A549 (cell line): Measurements from ENCODE around the gene NUDT21. TPM values are rescaled to one million over a fixed set of nuclear protein-coding genes. Genes with fewer than 3 reads are reported as not detected.
"Not testable (repeated sequence)": the region's sequence is repeated elsewhere in the genome, so short reads cannot be mapped to it uniquely, and the experiment has no call there.

Experiments used
- ATAC-seq, 2 experiments: fragments of 200-7000 bp in 1 of 2; fragments of >200 bp in 1 of 2; cut with Nextera tagmentation in 1 of 2; cut with Tn5 transposase in 1 of 2; 3 replicates each; pipeline versions ENCODE4 v1.8.0 to v1.9.1; 2018 to 2020; ENCODE audit warnings: mild to moderate bottlenecking in 1 of 2, moderate library complexity in 1 of 2
- CTCF ChIA-PET: fragments of 300-600 bp; sonication (Branson Sonifier 250); formaldehyde crosslinking; extraction: SDS; loops from one replicate; lab custom pipeline; 2021; ENCODE audit warnings: antibody characterized with exemption, inconsistent platforms; lab: Yijun Ruan, JAX
- POLR2A ChIA-PET: fragments of 350-600 bp; formaldehyde crosslinking; extraction: SDS; loops from one replicate; lab custom pipeline; 2021; ENCODE audit warnings: antibody characterized with exemption, inconsistent platforms; lab: Yijun Ruan, JAX
- DNase-seq, 2 experiments: peaks; one replicate each; pipeline versions ENCODE4 v3.0.0 to v3.0.0-alpha.2; 2011 to 2016; ENCODE audit warnings: low read depth in 1 of 2, low spot score in 1 of 2
- FAIRE-seq: peaks from 2 replicates; lab custom pipeline; 2011; peaks lifted over from hg19 to GRCh38; lab: Jason Lieb, UNC
- H3K27ac ChIP-seq, 2 experiments: fragments of >200 bp; sonication (Bioruptor Twin); formaldehyde crosslinking; 3 replicates each; pipeline ENCODE4 v1.5.1; 2016 to 2017
- H3K4me1 ChIP-seq: fragments of >200 bp; sonication (Bioruptor Twin); formaldehyde crosslinking; 3 replicates; pipeline ENCODE4 v1.6.1; 2016
- H3K4me2 ChIP-seq: fragments of >200 bp; sonication (Bioruptor Twin); formaldehyde crosslinking; 3 replicates; pipeline ENCODE4 v1.6.1; 2016
- H3K4me3 ChIP-seq: fragments of >200 bp; sonication (Bioruptor Twin); formaldehyde crosslinking; 3 replicates; pipeline ENCODE4 v1.5.1; 2016
- H3K9me3 ChIP-seq: fragments of >200 bp; sonication (Bioruptor Twin); formaldehyde crosslinking; 3 replicates; pipeline ENCODE4 v1.6.1; 2016
- BHLHE40 ChIP-seq: IDR thresholded peaks from 2 replicates; pipeline ENCODE4 v1.6.1; 2012; ENCODE audit warnings: low read depth, low read length, inconsistent platforms
- CEBPB ChIP-seq, 2 experiments: fragments of >200 bp in 1 of 2; sonication (Bioruptor Twin) in 1 of 2; formaldehyde crosslinking in 1 of 2; IDR thresholded peaks; 2 replicates each; pipeline ENCODE4 v1.6.1; 2012 to 2016
- CHD2 ChIP-seq: fragments of 150-350 bp; IDR thresholded peaks from 2 replicates; pipeline ENCODE4 v1.6.1; 2014; ENCODE audit warnings: low read length; ENCODE audit not compliant: partially characterized antibody
- CHD4 ChIP-seq: fragments of 200-600 bp; sonication (generic); IDR thresholded peaks from 2 replicates; pipeline ENCODE4 v1.6.1; 2016; ENCODE audit warnings: antibody characterized with exemption, mild to moderate bottlenecking, borderline replicate concordance
- E2F6 ChIP-seq: IDR thresholded peaks from 2 replicates; pipeline ENCODE4 v1.6.1; 2012; ENCODE audit warnings: low read depth, borderline replicate concordance
- ESRRA ChIP-seq: fragments of 150-350 bp; IDR thresholded peaks from 2 replicates; pipeline ENCODE4 v1.6.1; 2014; ENCODE audit warnings: mild to moderate bottlenecking, low read length, borderline replicate concordance
- FOSL2 ChIP-seq, 2 experiments: fragments of 450-650 bp in 1 of 2; fragments of >200 bp in 1 of 2; sonication (Bioruptor Twin) in 1 of 2; formaldehyde crosslinking; IDR thresholded peaks; 2 replicates each; pipeline versions ENCODE4 v1.5.0 to v1.6.1; 2016 to 2020; ENCODE audit warnings: mild to moderate bottlenecking in 1 of 2, moderate library complexity in 1 of 2
- GATA3 ChIP-seq: IDR thresholded peaks from 2 replicates; pipeline ENCODE4 v1.6.1; 2012; ENCODE audit warnings: borderline replicate concordance
- HES2 ChIP-seq: fragments of >200 bp; sonication (Bioruptor Twin); formaldehyde crosslinking; IDR thresholded peaks from 2 replicates; pipeline ENCODE4 v1.6.1; 2016
- HOXB13 ChIP-seq: fragments of 250-450 bp; sonication (Bioruptor Pico); IDR thresholded peaks from 2 replicates; pipeline ENCODE4 v1.5.0; 2020; ENCODE audit warnings: low read depth, mild to moderate bottlenecking, moderate library complexity
- HOXB5 ChIP-seq: fragments of 250-450 bp; sonication (Bioruptor Pico); IDR thresholded peaks from 2 replicates; pipeline ENCODE4 v1.5.0; 2020; ENCODE audit warnings: mild to moderate bottlenecking, moderate library complexity
- JUN ChIP-seq, 2 experiments: fragments of >200 bp; sonication (Bioruptor Twin); formaldehyde crosslinking; IDR thresholded peaks; 2 replicates in 1 of 2; 3 replicates in 1 of 2; pipeline ENCODE4 v1.6.1; 2016 to 2017
- KDM1A ChIP-seq: fragments of 200-600 bp; sonication (generic); IDR thresholded peaks from 2 replicates; pipeline ENCODE4 v1.6.1; 2016; ENCODE audit warnings: low read depth, mild to moderate bottlenecking
- MAZ ChIP-seq: fragments of 150-350 bp; IDR thresholded peaks from 2 replicates; pipeline ENCODE4 v1.6.1; 2014; ENCODE audit warnings: antibody characterized with exemption, low read depth, low read length, borderline replicate concordance
- PBX3 ChIP-seq: IDR thresholded peaks from 2 replicates; pipeline ENCODE4 v1.6.1; 2012
- POLR2AphosphoS2 ChIP-seq: conservative IDR thresholded peaks from 2 replicates; pipeline ENCODE4 v1.6.1; 2012; ENCODE audit warnings: low read length, improper control_type of control experiment, inconsistent platforms
- RCOR1 ChIP-seq: fragments of 150-350 bp; IDR thresholded peaks from 2 replicates; pipeline ENCODE4 v1.6.1; 2014; ENCODE audit warnings: antibody characterized with exemption, low read length, low read depth
- RFX5 ChIP-seq: fragments of 450-650 bp; IDR thresholded peaks from 2 replicates; pipeline ENCODE4 v1.7.1; 2014; ENCODE audit warnings: antibody characterized with exemption, mild to moderate bottlenecking, moderate library complexity
- RNF2 ChIP-seq: fragments of 200-600 bp; sonication (generic); IDR thresholded peaks from 2 replicates; pipeline ENCODE4 v1.6.1; 2016; ENCODE audit warnings: low read depth, mild to moderate bottlenecking, antibody characterized with exemption, moderate library complexity, borderline replicate concordance
- SREBF2 ChIP-seq: fragments of 450-650 bp; IDR thresholded peaks from 2 replicates; pipeline ENCODE4 v1.6.1; 2014; ENCODE audit warnings: mild to moderate bottlenecking, moderate library complexity
- TP53 ChIP-seq: fragments of 250-450 bp; sonication (Bioruptor Pico); IDR thresholded peaks from 2 replicates; pipeline ENCODE4 v1.5.0; 2021; ENCODE audit warnings: mild to moderate bottlenecking, moderate library complexity
- WGBS: methylation state at CpG from one replicate; pipeline ENCODE4 v1.1.6; 2017; ENCODE audit errors: missing lambda C conversion rate; 5-methylcytosine and 5-hydroxymethylcytosine counted together
- polyA plus RNA-seq, 4 experiments: library from polyadenylated mRNA; depleted of rRNA in 3 of 4; stranded (reverse); fragments of >200 nt; fragmentation: RNase III in 1 of 4; extraction: RNeasy Plus Mini Kit Qiagen cat#74134 plus additional on column Dnase treatment in 1 of 4; gene quantifications; 2 replicates in 3 of 4; 3 replicates in 1 of 4; pipeline ENCODE4 v1.2.3, GENCODE V29; 2011 to 2017
- TF ChIP-seq, protein P1 (sequence below): fragments of 450-650 bp; IDR thresholded peaks from 2 replicates; pipeline ENCODE4 v1.6.1; 2014; ENCODE audit warnings: antibody characterized with exemption
- TF ChIP-seq, protein P2 (sequence below): fragments of 150-350 bp; IDR thresholded peaks from 2 replicates; pipeline ENCODE4 v1.6.1; 2014; ENCODE audit warnings: low read depth, mild to moderate bottlenecking, low read length

NUDT21 gene
- polyA plus RNA-seq, 2 of the 4 experiments (the other 2 are of a cell fraction) = 58.7 to 153 TPM

GRCh38 chr16:56399486-56399885 is 51.6 kb downstream of the NUDT21 start:
- FAIRE-seq (no peak), ATAC-seq (no peak), DNase-seq (no peak)
- 94% methylated on average over 2 of the region's 2 CpGs for WGBS
- no peak overlapping the region for H3K4me3 ChIP-seq
- no peak overlapping the region for H3K27ac ChIP-seq
- CTCF ChIA-PET = interaction anchor here (1.2 to 2.1 kb wide), 2 partner anchors 16 kb away, joined by 4 to 10 read pairs; no protein-coding TSS in a partner anchor
- H3K4me2 ChIP-seq = no peak overlapping the region
- no peaks in the 10 kb centered on the region for H3K9me3 ChIP-seq
- TF ChIP-seq FOSL2 (IDR thresholded peaks at IDR 0.05) (no peak), FOSL2 (CRISPR knock-in tag; IDR thresholded peaks at IDR 0.05) (no peak), HOXB5 (no peak), ESRRA (no peak), KDM1A (no peak), RCOR1 (no peak), BHLHE40 (no peak), PBX3 (no peak), JUN (IDR thresholded peaks at IDR 0.05) (no peak), MAZ (no peak), RFX5 (no peak), TP53 (no peak), GATA3 (no peak), SREBF2 (no peak), CEBPB (IDR thresholded peaks at IDR 0.05) (no peak), CHD2 (no peak), E2F6 (no peak), POLR2AphosphoS2 (no peak)
- TF ChIP-seq, protein P1, sequence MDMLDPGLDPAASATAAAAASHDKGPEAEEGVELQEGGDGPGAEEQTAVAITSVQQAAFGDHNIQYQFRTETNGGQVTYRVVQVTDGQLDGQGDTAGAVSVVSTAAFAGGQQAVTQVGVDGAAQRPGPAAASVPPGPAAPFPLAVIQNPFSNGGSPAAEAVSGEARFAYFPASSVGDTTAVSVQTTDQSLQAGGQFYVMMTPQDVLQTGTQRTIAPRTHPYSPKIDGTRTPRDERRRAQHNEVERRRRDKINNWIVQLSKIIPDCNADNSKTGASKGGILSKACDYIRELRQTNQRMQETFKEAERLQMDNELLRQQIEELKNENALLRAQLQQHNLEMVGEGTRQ = no peak
- TF ChIP-seq, protein P2, sequence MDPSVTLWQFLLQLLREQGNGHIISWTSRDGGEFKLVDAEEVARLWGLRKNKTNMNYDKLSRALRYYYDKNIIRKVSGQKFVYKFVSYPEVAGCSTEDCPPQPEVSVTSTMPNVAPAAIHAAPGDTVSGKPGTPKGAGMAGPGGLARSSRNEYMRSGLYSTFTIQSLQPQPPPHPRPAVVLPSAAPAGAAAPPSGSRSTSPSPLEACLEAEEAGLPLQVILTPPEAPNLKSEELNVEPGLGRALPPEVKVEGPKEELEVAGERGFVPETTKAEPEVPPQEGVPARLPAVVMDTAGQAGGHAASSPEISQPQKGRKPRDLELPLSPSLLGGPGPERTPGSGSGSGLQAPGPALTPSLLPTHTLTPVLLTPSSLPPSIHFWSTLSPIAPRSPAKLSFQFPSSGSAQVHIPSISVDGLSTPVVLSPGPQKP = no peak
- no peaks in the 10 kb centered on the region for H3K4me1 ChIP-seq
- POLR2A ChIA-PET = no interaction called here

DNA sequence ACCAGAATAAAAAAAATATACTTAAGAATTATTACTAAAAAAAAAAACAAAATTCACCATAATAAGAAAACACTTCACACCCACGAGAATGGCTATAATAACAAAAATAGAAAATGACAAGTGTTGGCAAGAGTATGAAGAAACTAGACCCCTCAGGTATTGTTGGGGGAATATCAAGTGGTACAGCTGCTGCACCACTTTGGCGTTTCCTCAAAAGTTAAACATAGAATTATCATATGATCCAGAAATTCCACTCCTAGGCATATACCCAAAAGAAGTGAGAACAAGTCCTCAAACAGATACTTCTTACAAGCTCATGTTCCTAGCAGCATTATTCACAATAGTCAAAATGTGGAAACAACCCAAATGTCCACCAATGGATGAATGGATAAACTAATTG is 52.1 kb downstream of the NUDT21 start:
- Histone ChIP-seq H3K4me2 (no peak overlapping the region), H3K4me3 (no peak overlapping the region), H3K9me3 (no peaks in the 10 kb centered on the region), H3K4me1 (no peaks in the 10 kb centered on the region), H3K27ac (no peak overlapping the region)
- WGBS = 72% methylated on average over 2 of the region's 2 CpGs
- POLR2A ChIA-PET = no interaction called here
- no peak for DNase-seq
- no peak for ATAC-seq
- CTCF ChIA-PET = interaction anchor here (1.2 kb wide), 1 partner anchor 16 kb away, joined by 4 read pairs; no protein-coding TSS in a partner anchor
- FAIRE-seq = no peak
- no peak for TF ChIP-seq CHD4
- TF ChIP-seq RNF2 = no peak
- no peak for TF ChIP-seq HOXB13 (CRISPR knock-in tag)
- TF ChIP-seq HES2 = no peak

DNA sequence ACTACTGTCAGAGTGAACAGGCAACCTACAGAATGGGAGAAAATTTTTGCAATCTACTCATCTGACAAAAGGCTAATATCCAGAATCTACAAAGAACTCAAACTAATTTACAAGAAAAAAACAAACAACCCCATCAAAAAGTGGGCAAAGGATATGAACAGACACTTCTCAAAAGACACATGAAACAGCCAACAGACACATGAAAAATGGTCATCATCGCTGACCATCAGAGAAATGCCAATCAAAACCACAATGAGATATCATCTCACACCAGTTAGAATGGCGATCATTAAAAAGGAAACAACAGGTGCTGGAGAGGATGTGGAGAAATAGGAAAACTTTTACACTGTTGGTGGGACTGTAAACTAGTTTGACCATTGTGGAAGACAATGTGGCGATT is 54.4 kb downstream of the NUDT21 start:
- DNase-seq, H3K4me3 ChIP-seq, H3K27ac ChIP-seq, H3K4me1 ChIP-seq, FAIRE-seq, CTCF ChIA-PET, POLR2A ChIA-PET, H3K4me2 ChIP-seq, ATAC-seq, H3K9me3 ChIP-seq: not testable (repeated sequence)
- WGBS = 94% methylated on average over 3 of the region's 3 CpGs
